GM18511 (cell line): ENCODE results near the gene MSRB1.

Experiments used
- ATAC-seq: cut with Tn5 transposase; IDR thresholded peaks from one replicate; pipeline ENCODE4 v1.9.1; 2021; ENCODE audit warnings: mild to moderate bottlenecking, moderate library complexity; ENCODE audit not compliant: unreplicated experiment

MSRB1 gene

DNA sequence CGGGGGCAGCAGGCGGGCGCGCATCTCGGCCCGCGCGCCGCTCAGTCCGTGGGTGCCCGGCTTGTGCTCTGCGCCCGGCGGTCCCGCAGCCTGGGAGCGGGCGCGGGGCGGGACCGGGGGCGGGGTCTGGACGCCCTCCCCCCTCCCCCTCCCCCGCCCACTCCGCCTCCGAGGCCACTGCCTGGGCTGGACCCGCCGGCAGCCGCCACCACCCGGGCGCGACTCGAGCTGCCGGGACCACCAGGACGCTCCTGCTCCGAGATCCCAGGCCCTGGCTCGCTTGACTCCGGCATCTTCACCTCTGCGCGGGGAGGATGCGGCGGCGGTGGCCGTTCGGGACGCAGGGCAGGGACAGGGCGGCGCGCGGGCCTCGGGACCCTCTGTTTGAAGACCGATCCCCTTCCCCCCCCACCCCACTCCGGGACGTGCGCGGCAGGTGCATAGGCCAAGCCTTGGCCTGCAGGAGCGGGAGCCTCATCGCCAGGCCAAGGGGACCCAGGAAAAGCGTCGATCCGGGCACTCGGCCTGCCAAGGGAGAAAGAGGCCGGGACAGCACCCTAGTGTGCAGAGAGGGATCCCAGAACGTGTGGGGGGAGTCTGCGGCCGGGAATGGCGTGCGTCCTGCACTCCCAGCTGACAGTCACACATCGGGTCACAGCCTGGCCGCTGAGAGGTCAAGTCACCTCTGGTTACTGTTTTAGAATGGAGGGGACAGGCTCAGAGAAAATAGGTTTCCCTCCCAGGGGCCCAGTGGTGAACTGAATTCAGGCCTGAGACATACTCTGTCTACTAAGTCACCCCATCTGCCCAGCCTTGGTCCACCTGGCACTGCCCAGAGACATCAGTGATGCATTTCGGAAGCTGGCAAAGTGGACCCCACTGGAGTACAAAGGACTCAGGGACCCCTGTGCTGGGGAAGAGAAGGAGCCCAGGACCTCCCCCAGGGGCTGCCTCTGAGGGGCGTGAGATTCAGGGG, 24.4 kb downstream of the MSRB1 start, which contains the start of gene HS3ST6:
HS3ST6 (minus strand) TSS at position 65 of the 976 bp plus-strand sequence. CDS start 92 bp downstream, outside the sequence.
- no peak for ATAC-seq

- ATAC-seq = no peak
Observed at GRCh38 chr16:1917665-1918350, 25.2 kb downstream of the MSRB1 start.

DNA sequence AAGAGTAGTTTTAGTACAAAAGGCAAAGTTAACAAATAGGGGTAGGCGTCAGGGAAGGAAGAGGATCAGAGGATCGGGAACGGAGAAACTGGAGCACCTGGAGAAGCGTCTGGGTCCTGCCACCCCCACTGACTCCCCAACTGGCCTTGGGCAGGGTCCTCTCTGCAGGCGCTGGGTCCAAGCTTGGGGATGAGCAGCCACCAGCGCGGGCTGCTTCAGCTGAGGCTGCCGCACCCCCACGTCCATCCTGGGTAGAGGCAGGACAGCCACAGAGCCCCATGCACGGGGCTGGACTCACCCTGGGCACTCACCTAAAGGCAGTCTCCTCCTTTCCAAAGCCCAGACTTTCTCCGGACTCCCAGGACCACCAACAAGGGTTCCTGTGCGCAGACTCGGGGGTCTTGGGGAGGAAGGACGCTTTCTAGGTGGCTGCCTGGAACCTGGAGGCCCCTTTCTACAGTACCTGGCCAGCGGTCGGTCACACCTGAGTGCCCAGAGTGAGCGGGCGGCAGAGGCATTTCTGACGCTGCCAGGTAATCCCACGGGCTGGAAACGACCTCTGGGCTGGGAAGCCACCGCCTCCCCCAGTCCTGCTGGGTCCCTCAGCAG, 25.8 kb downstream of the MSRB1 start:
- ATAC-seq = no peak

GRCh38 chr16:1916640-1916990, 26.4 kb downstream of the MSRB1 start:
- no peak for ATAC-seq

- ATAC-seq = no peak
Observed at GRCh38 chr16:1915732-1916639, 27.0 kb downstream of the MSRB1 start.

DNA sequence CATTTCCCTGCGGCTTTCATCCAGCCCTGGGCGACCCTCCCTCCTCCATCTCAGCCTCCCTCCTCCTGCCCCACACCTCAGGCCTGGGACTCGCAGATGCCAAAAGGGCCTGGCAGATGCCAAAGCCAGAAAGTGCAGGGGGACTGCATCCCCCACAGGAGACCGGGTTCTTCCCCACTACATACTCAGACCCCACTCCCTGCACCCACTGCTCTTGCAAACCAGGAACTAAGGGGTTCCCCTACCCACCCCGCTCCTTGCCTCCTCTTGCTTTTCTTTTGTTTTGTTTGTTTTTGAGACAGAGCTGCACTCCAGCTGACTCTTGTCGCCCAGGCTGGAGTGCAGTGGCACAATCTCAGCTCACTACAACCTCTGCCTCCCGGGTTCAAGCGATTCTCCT, 28.0 kb downstream of the MSRB1 start:
- no peak for ATAC-seq

DNA sequence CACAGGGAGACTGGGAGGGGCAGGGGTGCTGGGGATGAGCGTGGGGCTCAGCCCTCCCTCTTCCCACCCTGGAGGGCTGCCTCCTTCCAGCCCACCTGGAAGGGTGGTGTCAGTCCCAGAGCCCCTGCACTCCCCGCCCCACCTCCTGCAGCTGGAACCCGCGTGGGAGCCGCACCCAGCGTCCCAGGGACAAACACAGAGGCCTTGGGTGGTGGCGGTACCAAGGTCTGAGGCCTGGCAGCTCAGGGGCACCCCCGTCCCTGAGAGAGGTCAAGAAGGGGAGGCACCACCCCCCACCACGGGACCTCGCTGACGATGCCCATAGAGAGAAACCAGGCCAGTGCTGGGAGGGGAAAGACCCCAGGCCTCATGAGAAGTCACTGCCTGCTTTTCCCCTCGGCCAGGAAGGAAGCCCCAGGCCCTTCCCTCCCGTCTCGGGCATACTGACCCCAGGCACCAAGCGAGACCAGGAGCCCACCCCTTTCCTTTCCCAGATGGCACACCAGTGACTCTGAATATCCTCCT, 28.9 kb downstream of the MSRB1 start:
- no peak for ATAC-seq

- no peak for ATAC-seq
Observed at GRCh38 chr16:1913327-1914083, 29.5 kb downstream of the MSRB1 start.

GRCh38 chr16:1912215-1912543, 30.8 kb downstream of the MSRB1 start:
- no peak for ATAC-seq

GRCh38 chr16:1911467-1912214, 31.4 kb downstream of the MSRB1 start:
- no peak for ATAC-seq

GRCh38 chr16:1909561-1910231, 33.3 kb downstream of the MSRB1 start:
- no peak for ATAC-seq

DNA sequence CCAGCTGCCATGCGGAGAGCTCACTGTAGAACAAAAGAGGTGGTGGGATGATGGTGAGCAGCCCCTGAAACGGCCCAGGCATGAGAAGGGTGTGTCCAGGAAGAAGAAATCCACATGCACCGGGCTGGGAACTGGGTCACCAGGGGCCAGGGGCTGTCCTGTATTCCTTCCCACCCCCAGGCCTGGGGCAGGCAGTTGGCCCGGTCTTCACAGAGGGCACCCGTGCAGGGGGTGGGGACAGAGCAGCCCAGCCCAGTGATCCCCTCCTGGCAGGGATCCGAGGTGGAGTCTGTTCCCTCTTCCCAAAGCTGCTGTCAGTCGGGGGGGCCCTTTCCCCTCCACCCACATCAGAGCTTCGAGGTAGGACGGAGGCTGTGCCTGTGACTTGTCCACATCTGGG, 34.0 kb downstream of the MSRB1 start:
- no peak for ATAC-seq

DNA sequence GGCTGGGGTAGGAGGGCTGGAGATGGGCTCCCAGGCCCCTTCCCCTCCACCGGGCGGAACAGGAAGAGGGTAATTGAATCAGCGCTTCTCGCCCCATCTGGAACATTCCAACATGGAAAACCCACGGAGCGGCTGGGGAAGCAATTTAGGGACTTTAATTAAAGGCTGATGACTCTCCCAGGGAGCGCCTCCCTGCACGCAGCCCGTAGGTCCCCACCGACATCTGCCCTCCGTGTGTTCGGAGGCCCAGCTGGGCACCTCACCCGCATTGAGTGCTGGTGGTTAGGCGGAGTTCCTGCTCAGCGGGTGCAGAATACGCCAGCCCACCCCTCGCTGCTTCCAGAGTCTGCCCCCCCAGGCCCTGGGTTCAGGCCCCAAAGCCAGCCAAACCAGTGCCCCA, 34.8 kb downstream of the MSRB1 start:
- ATAC-seq = no peak

GRCh38 chr16:1907226-1907860, 35.7 kb downstream of the MSRB1 start:
- ATAC-seq = no peak

- ATAC-seq = no peak
Observed at GRCh38 chr16:1906846-1907165, 36.2 kb downstream of the MSRB1 start.

GRCh38 chr16:1906055-1906845, 36.7 kb downstream of the MSRB1 start:
- ATAC-seq = no peak
